Suprapubic skin (tissue), 4 donors: ENCODE results near the gene TRABD2A. TPM values are rescaled to one million over a fixed set of nuclear protein-coding genes. Genes with fewer than 3 reads are reported as not detected.

Source experiments
- DNase-seq, 2 donors: peaks; one replicate each; pipeline ENCODE4 v3.0.0-alpha.2; 2019; ENCODE audit warnings: low spot score in 2 of 2
- H3K27ac ChIP-seq: fragments of 200-600 bp; sonication (generic); one replicate; pipeline ENCODE4 v1.5.1; 2019
- H3K27me3 ChIP-seq: fragments of 200-600 bp; sonication (generic); one replicate; pipeline ENCODE4 v1.5.1; 2019
- H3K36me3 ChIP-seq: fragments of 200-600 bp; sonication (generic); one replicate; pipeline ENCODE4 v1.5.1; 2019
- H3K4me1 ChIP-seq: fragments of 200-600 bp; sonication (generic); one replicate; pipeline ENCODE4 v1.5.1; 2019
- H3K4me3 ChIP-seq: fragments of 200-600 bp; sonication (generic); one replicate; pipeline ENCODE4 v1.5.1; 2019; ENCODE audit warnings: mild to moderate bottlenecking
- H3K9me3 ChIP-seq: fragments of 200-600 bp; sonication (generic); one replicate; pipeline ENCODE4 v1.5.1; 2019
- CTCF ChIP-seq, 2 donors: fragments of 200-600 bp in 1 of 2; fragments of 450-650 bp in 1 of 2; sonication (generic) in 1 of 2; IDR thresholded peaks; one replicate each; pipeline ENCODE4 v1.5.1; 2016 to 2019; ENCODE audit warnings: antibody characterized with exemption in 2 of 2, mild to moderate bottlenecking in 1 of 2, moderate library complexity in 1 of 2
- EP300 ChIP-seq: sonication (generic); formaldehyde crosslinking; IDR thresholded peaks from one replicate; pipeline ENCODE4 v1.6.1; 2017; ENCODE audit warnings: antibody characterized with exemption
- POLR2A ChIP-seq, 2 donors: fragments of 450-650 bp; IDR thresholded peaks; one replicate each; pipeline ENCODE4 v1.6.1; 2017; ENCODE audit warnings: antibody characterized with exemption in 2 of 2, mild to moderate bottlenecking in 2 of 2, moderate library complexity in 2 of 2
- POLR2AphosphoS5 ChIP-seq, 3 donors: sonication (generic); formaldehyde crosslinking; IDR thresholded peaks; one replicate each; pipeline ENCODE4 v1.6.1; 2017; ENCODE audit warnings: antibody characterized with exemption in 3 of 3
- WGBS: methylation state at CpG from one replicate; pipeline ENCODE4 v1.1.5; 2018; 5-methylcytosine and 5-hydroxymethylcytosine counted together
- total RNA-seq, 4 donors: library from RNA; depleted of rRNA; stranded (reverse); fragments of >200 nt; gene quantifications; one replicate each; pipeline ENCODE4 v1.1.0, GENCODE V29; 2016

Gene TRABD2A
- total RNA-seq, 4 donors from 2014 or later = 0.68 to 2.4 (median 1.7) TPM; not detected in 1

DNA sequence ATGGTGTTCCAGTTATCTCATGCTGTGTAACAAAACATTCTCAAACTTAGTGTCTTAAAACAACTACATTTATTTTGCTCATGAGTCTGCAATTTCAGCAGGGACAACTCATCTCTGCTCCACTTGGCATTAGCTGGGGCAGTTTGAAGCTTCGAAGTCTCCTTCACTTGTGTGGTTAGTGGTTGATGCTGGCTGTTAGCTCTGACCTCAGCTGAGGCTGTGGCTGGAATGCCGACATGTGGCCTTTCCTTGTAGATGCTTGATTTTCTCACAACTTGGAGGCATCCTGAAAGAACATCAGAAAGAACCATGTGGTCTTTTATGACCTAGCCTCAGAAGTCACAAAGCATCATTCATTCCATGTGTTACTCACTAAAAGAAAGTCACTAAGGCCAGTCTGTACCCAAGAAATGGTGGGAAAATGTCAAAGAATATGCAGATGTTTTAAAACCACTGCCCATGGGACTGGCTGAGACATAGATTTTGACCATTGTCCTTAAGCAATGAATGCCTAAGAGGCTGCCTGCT lies 20.8 kb upstream of the TRABD2A start:
- TF ChIP-seq EP300 (no peak), POLR2A (IDR thresholded peaks at IDR 0.05) (no peak), CTCF (IDR thresholded peaks at IDR 0.05) (no peak), POLR2AphosphoS5 (IDR thresholded peaks at IDR 0.05) (no peak)
- peak overlapping the region; percentile 6 for H3K27ac ChIP-seq
- peaks cover 34% of the 10 kb centered on the region for H3K4me1 ChIP-seq
- H3K36me3 ChIP-seq = no peaks in the 10 kb centered on the region
- no peak for DNase-seq
- H3K4me3 ChIP-seq = no peak overlapping the region
- 50% methylated on average over 2 of the region's 2 CpGs for WGBS
- no peaks in the 10 kb centered on the region for H3K9me3 ChIP-seq
- no peaks in the 10 kb centered on the region for H3K27me3 ChIP-seq

DNA sequence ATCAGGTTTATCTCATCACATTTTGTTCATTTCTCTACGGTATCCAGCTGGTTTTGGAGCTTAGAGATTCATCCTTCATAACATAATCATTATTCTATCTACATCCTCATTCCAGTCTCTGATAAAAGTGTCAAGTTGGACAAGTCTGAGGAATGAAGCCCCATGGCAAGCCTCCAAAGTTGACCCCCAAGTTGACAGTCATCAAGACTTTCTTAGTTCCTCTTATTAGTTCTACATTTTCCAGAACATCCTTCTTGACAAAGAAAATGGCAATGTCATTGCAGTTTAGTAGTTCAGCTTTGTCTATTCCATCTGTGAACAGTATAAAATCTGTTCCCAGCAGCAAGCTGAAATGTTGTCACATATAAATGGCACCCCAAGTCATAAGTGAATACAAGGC lies 20.1 kb upstream of the TRABD2A start:
- no peak overlapping the region for H3K27ac ChIP-seq

DNA sequence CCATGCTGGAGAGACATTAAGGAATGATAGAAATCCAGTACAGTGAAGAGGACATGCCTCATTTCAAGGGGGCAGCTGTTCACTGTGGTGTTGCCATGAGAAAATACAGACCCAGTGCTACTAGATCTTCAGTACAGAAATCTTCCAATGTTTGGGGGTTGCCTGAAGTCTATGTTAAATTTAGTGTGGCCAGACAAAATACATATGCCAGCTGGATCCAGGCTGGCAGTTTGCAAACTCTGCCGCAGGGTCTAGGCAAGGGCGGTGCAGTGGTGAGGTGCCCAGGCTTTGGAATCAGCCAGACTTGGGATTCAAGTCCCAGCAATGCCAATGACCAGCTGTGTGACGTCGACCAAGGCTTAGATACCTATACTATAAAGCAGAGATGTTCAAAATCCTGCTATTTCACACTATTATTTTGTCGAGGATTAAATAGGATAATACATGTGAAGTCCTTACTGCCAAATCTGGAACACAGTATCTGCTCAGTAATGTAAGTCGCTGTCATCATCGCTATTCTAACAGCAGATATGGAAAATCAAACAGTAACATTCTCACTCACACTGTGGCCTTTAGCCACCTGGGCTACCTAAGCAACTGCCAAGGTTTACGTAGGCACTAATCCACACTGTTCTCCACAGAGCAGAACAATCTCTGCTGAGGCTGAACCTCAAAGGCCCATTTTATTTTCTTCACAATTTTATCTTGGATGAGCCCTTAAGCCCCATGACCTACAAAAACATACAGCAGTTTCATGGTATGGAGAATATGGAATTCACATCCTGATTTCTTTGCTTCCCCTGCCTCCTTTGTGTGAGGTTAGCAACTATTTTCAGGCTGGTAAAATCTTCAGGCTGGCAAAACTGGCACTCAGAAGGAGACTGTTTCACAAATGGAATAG lies 18.7 kb upstream of the TRABD2A start:
- no peaks in the 10 kb centered on the region for H3K36me3 ChIP-seq
- DNase-seq = no peak
- no peak overlapping the region for H3K4me3 ChIP-seq
- TF ChIP-seq EP300 (no peak), POLR2AphosphoS5 (IDR thresholded peaks at IDR 0.05) (no peak), POLR2A (IDR thresholded peaks at IDR 0.05) (no peak), CTCF (IDR thresholded peaks at IDR 0.05) (no peak)
- 85% methylated on average over 8 of the region's 8 CpGs for WGBS
- H3K27me3 ChIP-seq = no peaks in the 10 kb centered on the region
- H3K27ac ChIP-seq = no peak overlapping the region
- H3K4me1 ChIP-seq = peaks cover 31% of the 10 kb centered on the region
- H3K9me3 ChIP-seq = no peaks in the 10 kb centered on the region

More for the DNA sequence above, 20.1 kb upstream of the TRABD2A start:
- 96% methylated on average over 1 of the region's 1 CpG for WGBS
- DNase-seq = no peak
- H3K4me1 ChIP-seq = peaks cover 30% of the 10 kb centered on the region
- TF ChIP-seq CTCF (IDR thresholded peaks at IDR 0.05) = no peak
- no peak for TF ChIP-seq POLR2AphosphoS5 (IDR thresholded peaks at IDR 0.05)
- no peak for TF ChIP-seq EP300
- no peak for TF ChIP-seq POLR2A (IDR thresholded peaks at IDR 0.05)
- H3K27me3 ChIP-seq = no peaks in the 10 kb centered on the region
- no peaks in the 10 kb centered on the region for H3K9me3 ChIP-seq
- H3K4me3 ChIP-seq = no peak overlapping the region
- no peaks in the 10 kb centered on the region for H3K36me3 ChIP-seq

DNA sequence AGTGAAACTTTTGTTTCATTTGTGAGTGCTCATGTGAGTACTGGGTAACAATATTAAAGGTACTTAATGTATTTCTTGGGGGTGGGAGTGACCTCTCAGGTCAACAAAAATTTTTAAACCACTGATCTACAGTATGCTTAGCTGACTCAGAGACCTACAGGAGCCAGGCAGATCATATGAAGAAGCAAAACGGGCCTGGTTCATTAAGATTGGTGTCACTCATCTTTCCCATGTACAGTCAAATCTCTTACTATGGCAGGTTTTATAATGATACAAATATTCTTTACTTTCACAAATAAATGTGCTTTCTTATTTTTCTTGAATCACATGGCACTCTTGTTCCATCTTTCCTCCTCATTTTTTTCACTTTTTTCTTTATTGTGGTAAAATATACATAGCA lies 16.9 kb upstream of the TRABD2A start:
- H3K27me3 ChIP-seq = no peaks in the 10 kb centered on the region
- no peak for TF ChIP-seq CTCF (IDR thresholded peaks at IDR 0.05)
- no peak for TF ChIP-seq POLR2A (IDR thresholded peaks at IDR 0.05)
- no peak for TF ChIP-seq POLR2AphosphoS5 (IDR thresholded peaks at IDR 0.05)
- no peak for TF ChIP-seq EP300
- H3K36me3 ChIP-seq = no peaks in the 10 kb centered on the region
- peak overlapping the region; percentile 49 for H3K27ac ChIP-seq
- WGBS = 76% methylated on average over 1 of the region's 1 CpG
- no peak overlapping the region for H3K4me3 ChIP-seq
- DNase-seq = no peak
- H3K9me3 ChIP-seq = no peaks in the 10 kb centered on the region
- H3K4me1 ChIP-seq = peaks cover 32% of the 10 kb centered on the region

DNA sequence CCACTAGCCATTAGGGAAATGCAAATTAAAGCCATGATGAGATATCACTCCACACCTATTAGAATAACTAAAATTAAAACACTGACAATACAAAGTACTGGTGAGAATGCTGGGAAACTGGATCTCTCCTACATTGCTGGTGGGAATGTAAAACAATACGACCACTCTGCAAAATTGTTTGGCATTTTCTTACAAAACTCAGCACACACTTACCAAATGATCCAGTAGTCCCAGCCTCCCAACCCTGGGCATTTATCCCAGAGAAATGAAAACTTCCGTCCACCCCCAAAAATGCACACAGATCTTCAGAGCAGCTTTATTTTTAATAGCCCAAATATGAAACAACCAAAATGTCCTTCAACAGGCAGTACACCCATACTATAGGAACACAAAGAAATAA lies 15.7 kb upstream of the TRABD2A start:
- 84% methylated on average over 2 of the region's 2 CpGs for WGBS
- no peak for DNase-seq
- no peak for TF ChIP-seq POLR2AphosphoS5 (IDR thresholded peaks at IDR 0.05)
- TF ChIP-seq EP300 = no peak
- no peak for TF ChIP-seq CTCF (IDR thresholded peaks at IDR 0.05)
- no peak for TF ChIP-seq POLR2A (IDR thresholded peaks at IDR 0.05)
- Histone ChIP-seq H3K36me3 (no peaks in the 10 kb centered on the region), H3K27ac (no peak overlapping the region), H3K27me3 (no peaks in the 10 kb centered on the region), H3K4me1 (peaks cover 27% of the 10 kb centered on the region), H3K4me3 (no peak overlapping the region), H3K9me3 (no peaks in the 10 kb centered on the region)
